ENCODE results near the gene TDRD15. TPM values are rescaled to one million over a fixed set of nuclear protein-coding genes. Genes with fewer than 3 reads are reported as not detected.

The TDRD15 gene
- total RNA-seq, 2 experiments from 2014 or later, result not detected

Other genes with a start within 250 kb of the TDRD15 start
- gene APOB, start 79.9 kb upstream of the TDRD15 start, total RNA-seq, result not detected